ENCODE results near the gene ZNF358.

Gene ZNF358

GRCh38 chr19:7562646-7563393 lies 46.9 kb downstream of the ZNF358 start:
- no peak for DNase-seq

- no peak for DNase-seq
Measured at GRCh38 chr19:7564866-7565265, 49.0 kb downstream of the ZNF358 start.

DNA sequence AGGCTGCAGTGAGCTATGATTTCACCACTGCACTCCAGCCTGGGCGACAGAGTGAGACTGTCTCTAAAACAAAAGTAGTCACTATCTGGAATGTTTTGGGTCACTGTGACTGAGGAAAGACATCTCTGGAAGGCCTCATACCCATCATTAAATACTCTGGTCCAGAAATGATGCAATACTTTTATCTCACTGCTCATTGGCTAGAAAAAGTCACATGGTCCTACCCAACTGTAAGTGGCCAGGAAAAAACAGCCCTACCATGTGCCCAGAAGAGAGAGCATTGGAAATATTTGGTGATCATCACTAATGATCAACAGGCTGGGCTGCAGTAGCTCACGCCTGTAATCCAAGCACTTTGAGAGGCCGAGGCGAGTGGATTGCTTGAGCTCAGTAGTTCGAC lies 49.4 kb downstream of the ZNF358 start:
- no peak for DNase-seq

Measured in NCI-H510A treated with DMSO at 0.1 percent for 48 hours (cell line).